Nephron progenitor cell (in vitro differentiated cells): ENCODE measurements around the gene DUSP11.
A peak's percentile ranks its signal among the peaks of the same experiment; 100 is the strongest.

Experiments
- DNase-seq: peaks from one replicate; pipeline ENCODE4 v3.0.0; 2021
- H3K27ac Mint-ChIP-seq: 2 replicates; pipeline ENCODE4 v1.8.0; 2021; ENCODE audit warnings: mild to moderate bottlenecking, moderate library complexity, mixed read lengths
- H3K27me3 Mint-ChIP-seq: 2 replicates; pipeline ENCODE4 v1.8.0; 2021; ENCODE audit warnings: mild to moderate bottlenecking, low read depth, mixed read lengths; ENCODE audit not compliant: poor library complexity
- H3K36me3 Mint-ChIP-seq: 2 replicates; pipeline ENCODE4 v1.8.0; 2021; ENCODE audit warnings: low read depth, mixed read lengths
- H3K4me1 Mint-ChIP-seq: 2 replicates; pipeline ENCODE4 v1.8.0; 2021; ENCODE audit warnings: mixed read lengths
- H3K4me3 Mint-ChIP-seq: 2 replicates; pipeline ENCODE4 v1.8.0; 2021; ENCODE audit warnings: mild to moderate bottlenecking, moderate library complexity, mixed read lengths
- H3K9me3 Mint-ChIP-seq: 2 replicates; pipeline ENCODE4 v1.8.0; 2021; ENCODE audit warnings: mild to moderate bottlenecking, moderate library complexity, mixed read lengths
- CTCF ChIP-seq: fragments of 200-600 bp; sonication (generic); IDR thresholded peaks from 2 replicates; pipeline ENCODE4 v1.5.0; 2021; ENCODE audit warnings: antibody characterized with exemption

DUSP11 gene

GRCh38 chr2:73825408-73825807 lies 45.5 kb upstream of the DUSP11 start:
- peaks cover 22% of the 10 kb centered on the region for H3K4me1 Mint-ChIP-seq
- no peak overlapping the region for H3K27ac Mint-ChIP-seq
- peaks cover 6% of the 10 kb centered on the region for H3K9me3 Mint-ChIP-seq
- H3K27me3 Mint-ChIP-seq, result peaks cover 56% of the 10 kb centered on the region
- no peaks in the 10 kb centered on the region for H3K36me3 Mint-ChIP-seq
- no peak overlapping the region for H3K4me3 Mint-ChIP-seq
- TF ChIP-seq CTCF, result no peak
- DNase-seq, result no peak

GRCh38 chr2:73823916-73824523 lies 44.1 kb upstream of the DUSP11 start:
- Mint-ChIP-seq H3K36me3 (no peaks in the 10 kb centered on the region), H3K27ac (no peak overlapping the region), H3K27me3 (peaks cover 67% of the 10 kb centered on the region), H3K9me3 (peaks cover 6% of the 10 kb centered on the region), H3K4me3 (no peak overlapping the region), H3K4me1 (peaks cover 10% of the 10 kb centered on the region)
- TF ChIP-seq CTCF, result peak; percentile 78
- DNase-seq, result peak; percentile 22

- Mint-ChIP-seq H3K36me3 (no peaks in the 10 kb centered on the region), H3K27me3 (peaks cover 68% of the 10 kb centered on the region), H3K27ac (no peak overlapping the region), H3K9me3 (peaks cover 4% of the 10 kb centered on the region), H3K4me1 (peaks cover 5% of the 10 kb centered on the region), H3K4me3 (no peak overlapping the region)
- no peak for DNase-seq
- TF ChIP-seq CTCF, result no peak
These were observed 43.5 kb upstream of the DUSP11 start for GRCh38 chr2:73823416-73823815.

- TF ChIP-seq CTCF, result no peak
- Mint-ChIP-seq H3K4me3 (no peak overlapping the region), H3K9me3 (peaks cover 3% of the 10 kb centered on the region), H3K27ac (no peak overlapping the region), H3K36me3 (no peaks in the 10 kb centered on the region), H3K4me1 (peaks cover 4% of the 10 kb centered on the region), H3K27me3 (peaks cover 68% of the 10 kb centered on the region)
- DNase-seq, result no peak
These were observed 43.1 kb upstream of the DUSP11 start for GRCh38 chr2:73822991-73823390.

GRCh38 chr2:73822276-73822675 lies 42.4 kb upstream of the DUSP11 start:
- TF ChIP-seq CTCF, result no peak
- Mint-ChIP-seq H3K9me3 (no peaks in the 10 kb centered on the region), H3K4me1 (no peaks in the 10 kb centered on the region), H3K27ac (no peak overlapping the region), H3K27me3 (peaks cover 62% of the 10 kb centered on the region), H3K4me3 (no peak overlapping the region), H3K36me3 (no peaks in the 10 kb centered on the region)
- no peak for DNase-seq

- no peaks in the 10 kb centered on the region for H3K36me3 Mint-ChIP-seq
- no peak for TF ChIP-seq CTCF
- H3K4me3 Mint-ChIP-seq, result no peak overlapping the region
These were observed 41.8 kb upstream of the DUSP11 start for GRCh38 chr2:73821669-73822068.

More at GRCh38 chr2:73821669-73822068, 41.8 kb upstream of the DUSP11 start:
- Mint-ChIP-seq H3K4me1 (no peaks in the 10 kb centered on the region), H3K27me3 (peaks cover 56% of the 10 kb centered on the region), H3K27ac (no peak overlapping the region), H3K9me3 (no peaks in the 10 kb centered on the region)
- DNase-seq, result no peak
